Measurements from ENCODE around the gene ASPM.

The ASPM gene

DNA sequence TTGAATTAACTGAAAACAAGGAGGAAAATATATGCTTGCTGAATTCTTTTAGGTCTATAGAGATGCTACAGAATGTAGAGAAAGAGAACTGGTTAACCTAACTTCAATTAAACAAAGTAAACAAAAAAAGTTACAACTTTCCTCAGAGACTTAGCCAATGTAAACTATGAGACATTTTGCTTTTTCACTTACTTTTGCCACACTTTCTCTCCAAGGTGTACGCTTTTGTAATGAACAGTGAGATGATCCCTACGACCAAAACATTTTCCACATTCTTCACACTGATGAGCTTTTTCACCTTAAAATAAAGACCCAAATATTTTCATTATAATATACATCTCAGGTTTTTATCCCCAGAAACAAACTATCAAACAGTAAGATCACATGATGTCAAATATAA lies 28.3 kb upstream of the ASPM start:
- no peaks in the 10 kb centered on the region for H3K9me3 ChIP-seq (ENCODE audit: control insufficient read depth in 1 of 2, low read length in 2 of 2)
- no peak overlapping the region for H3K27ac ChIP-seq (ENCODE audit: low read depth, low read length)
- H3K4me3 ChIP-seq (ENCODE audit: low read depth in 1 of 2, low read length in 2 of 2) = no peak overlapping the region
- peaks cover 0 to 26% of the 10 kb centered on the region in 2 donors for H3K4me1 ChIP-seq (ENCODE audit: control insufficient read depth in 1 of 2, insufficient read depth in 2 of 2, low read length in 2 of 2)
- H3K36me3 ChIP-seq (ENCODE audit: control insufficient read depth in 1 of 2, insufficient read depth in 2 of 2, low read length in 2 of 2) = peaks cover 15 to 34% of the 10 kb centered on the region in 2 donors
- no peaks in the 10 kb centered on the region for H3K27me3 ChIP-seq (ENCODE audit: control insufficient read depth in 1 of 2, insufficient read depth in 2 of 2, low read length in 2 of 2)
- no peak overlapping the region for H3K9ac ChIP-seq (ENCODE audit: low read depth in 1 of 2, low read length in 2 of 2)

DNA sequence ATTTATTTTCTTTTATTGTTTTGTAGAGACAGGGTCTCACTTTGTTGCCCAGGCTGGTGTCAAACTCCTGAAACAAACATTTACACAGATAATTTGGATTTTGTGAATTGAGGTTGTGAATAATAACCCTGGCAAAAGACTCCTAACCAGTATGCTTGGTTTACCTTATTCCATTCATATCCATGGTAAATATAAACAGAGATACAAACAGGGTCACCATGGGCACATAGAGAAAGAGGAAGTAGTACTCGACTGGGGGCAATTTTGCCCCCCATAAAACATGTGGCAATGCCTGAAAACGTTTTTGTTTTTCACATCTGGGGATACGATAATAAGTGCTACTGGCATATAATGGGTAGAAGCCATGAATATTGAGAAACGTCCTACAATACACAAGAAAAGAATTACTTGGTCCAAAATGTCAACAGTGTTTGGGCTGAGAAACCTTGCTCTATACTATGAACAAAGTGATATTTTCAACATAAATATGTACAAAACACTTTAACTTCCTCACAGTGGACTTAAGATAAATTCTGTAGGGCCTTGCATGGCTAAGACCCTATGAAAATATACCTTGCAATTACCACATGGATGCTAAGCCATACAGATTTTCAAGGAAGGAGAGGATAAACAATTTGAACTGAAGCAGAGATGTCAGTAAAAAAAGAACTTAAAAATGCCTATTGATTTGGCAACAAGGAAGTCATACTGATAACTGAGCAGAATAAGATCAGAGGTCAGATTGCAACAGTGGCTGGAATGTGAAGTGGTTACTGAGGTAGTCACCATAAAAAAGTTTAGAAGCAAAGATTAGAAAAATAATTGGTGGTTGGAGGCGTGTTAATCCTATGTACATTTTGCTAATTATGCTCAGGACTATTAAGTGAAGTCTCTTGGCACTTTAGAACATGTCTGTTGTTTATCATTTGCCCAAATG lies 27.4 kb upstream of the ASPM start:
- no peak overlapping the region for H3K27ac ChIP-seq (ENCODE audit: low read depth, low read length)
- peaks cover 15 to 24% of the 10 kb centered on the region in 2 donors for H3K36me3 ChIP-seq (ENCODE audit: control insufficient read depth in 1 of 2, insufficient read depth in 2 of 2, low read length in 2 of 2)
- H3K27me3 ChIP-seq (ENCODE audit: control insufficient read depth in 1 of 2, insufficient read depth in 2 of 2, low read length in 2 of 2) = no peaks in the 10 kb centered on the region
- H3K4me1 ChIP-seq (ENCODE audit: control insufficient read depth in 1 of 2, insufficient read depth in 2 of 2, low read length in 2 of 2) = peaks cover 0 to 26% of the 10 kb centered on the region in 2 donors
- no peak overlapping the region for H3K9ac ChIP-seq (ENCODE audit: low read depth in 1 of 2, low read length in 2 of 2)
- no peaks in the 10 kb centered on the region for H3K9me3 ChIP-seq (ENCODE audit: control insufficient read depth in 1 of 2, low read length in 2 of 2)
- no peak overlapping the region for H3K4me3 ChIP-seq (ENCODE audit: low read depth in 1 of 2, low read length in 2 of 2)

DNA sequence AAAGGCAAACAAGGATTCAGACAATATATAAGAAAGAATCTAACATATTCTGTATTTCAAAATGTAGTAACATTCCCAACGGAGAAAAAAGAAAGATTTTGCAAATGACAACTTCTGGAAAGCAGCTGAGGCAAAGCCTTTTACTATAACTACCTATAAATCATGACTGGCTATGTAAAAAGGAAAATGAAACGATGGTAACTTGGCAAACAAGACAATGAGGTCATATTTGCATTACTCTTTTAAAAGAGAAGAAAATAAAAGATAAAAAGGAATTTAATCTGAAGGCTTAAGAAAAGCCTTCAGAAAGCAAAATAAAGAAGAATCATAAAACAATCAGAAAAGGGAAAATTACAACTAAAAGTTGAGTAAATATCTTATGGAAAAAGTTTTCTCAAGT lies 25.1 kb upstream of the ASPM start:
- peaks cover 13 to 15% of the 10 kb centered on the region in 2 donors for H3K36me3 ChIP-seq (ENCODE audit: control insufficient read depth in 1 of 2, insufficient read depth in 2 of 2, low read length in 2 of 2)

DNA sequence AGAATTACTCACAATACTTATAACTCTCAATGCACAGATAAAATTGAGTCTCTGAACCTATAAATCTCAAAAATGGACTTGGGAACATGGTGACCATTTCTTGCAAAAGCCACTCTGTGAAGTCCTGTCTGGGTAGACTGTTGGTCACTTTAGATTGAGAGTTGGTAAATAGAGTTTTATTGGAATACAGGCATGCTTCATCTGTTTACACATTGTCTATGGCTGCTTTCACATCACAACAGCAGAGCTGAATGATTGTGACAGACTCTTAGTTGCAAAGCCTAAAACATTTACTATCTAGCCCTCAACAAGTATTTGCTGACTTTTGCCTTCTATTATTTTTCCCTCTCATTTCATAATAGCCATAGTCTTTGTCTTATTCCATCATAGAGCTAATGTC lies 24.1 kb upstream of the ASPM start:
- H3K36me3 ChIP-seq (ENCODE audit: control insufficient read depth in 1 of 2, insufficient read depth in 2 of 2, low read length in 2 of 2) = peaks cover 10% of the 10 kb centered on the region in 2 donors
- H3K9ac ChIP-seq (ENCODE audit: low read depth in 1 of 2, low read length in 2 of 2) = no peak overlapping the region
- no peaks in the 10 kb centered on the region for H3K9me3 ChIP-seq (ENCODE audit: control insufficient read depth in 1 of 2, low read length in 2 of 2)
- H3K27me3 ChIP-seq (ENCODE audit: control insufficient read depth in 1 of 2, insufficient read depth in 2 of 2, low read length in 2 of 2) = no peaks in the 10 kb centered on the region
- H3K4me1 ChIP-seq (ENCODE audit: control insufficient read depth in 1 of 2, insufficient read depth in 2 of 2, low read length in 2 of 2) = peaks cover 0 to 26% of the 10 kb centered on the region in 2 donors
- H3K27ac ChIP-seq (ENCODE audit: low read depth, low read length) = no peak overlapping the region
- H3K4me3 ChIP-seq (ENCODE audit: low read depth in 1 of 2, low read length in 2 of 2) = no peak overlapping the region

More for the DNA sequence above, 25.1 kb upstream of the ASPM start:
- Histone ChIP-seq H3K4me1 (ENCODE audit: control insufficient read depth in 1 of 2, insufficient read depth in 2 of 2, low read length in 2 of 2) (peaks cover 0 to 26% of the 10 kb centered on the region in 2 donors), H3K27ac (ENCODE audit: low read depth, low read length) (no peak overlapping the region), H3K9ac (ENCODE audit: low read depth in 1 of 2, low read length in 2 of 2) (no peak overlapping the region), H3K4me3 (ENCODE audit: low read depth in 1 of 2, low read length in 2 of 2) (no peak overlapping the region), H3K27me3 (ENCODE audit: control insufficient read depth in 1 of 2, insufficient read depth in 2 of 2, low read length in 2 of 2) (no peaks in the 10 kb centered on the region), H3K9me3 (ENCODE audit: control insufficient read depth in 1 of 2, low read length in 2 of 2) (no peaks in the 10 kb centered on the region)

DNA sequence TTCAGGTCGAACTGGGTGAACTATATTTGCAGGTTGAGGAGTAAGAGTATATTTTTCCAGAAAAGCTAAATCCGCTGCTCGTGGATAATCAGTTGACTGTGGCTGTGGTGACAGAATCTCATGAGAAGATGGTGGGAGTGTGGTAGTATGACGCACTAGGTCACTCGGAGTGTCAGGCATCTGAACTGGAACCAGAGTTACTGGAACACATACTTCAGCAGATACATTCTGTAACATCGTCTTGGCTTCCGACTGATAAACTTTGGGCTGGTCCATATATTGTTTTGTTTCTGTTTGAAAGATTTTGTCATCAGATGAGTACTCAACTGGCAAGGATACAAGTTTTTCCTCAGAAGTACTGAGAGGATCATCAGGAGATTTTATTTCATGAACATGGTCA lies 13.0 kb upstream of the ASPM start:
- H3K27ac ChIP-seq (ENCODE audit: low read depth, low read length) = no peak overlapping the region
- H3K27me3 ChIP-seq (ENCODE audit: control insufficient read depth in 1 of 2, insufficient read depth in 2 of 2, low read length in 2 of 2) = no peaks in the 10 kb centered on the region
- no peaks in the 10 kb centered on the region for H3K9me3 ChIP-seq (ENCODE audit: control insufficient read depth in 1 of 2, low read length in 2 of 2)
- H3K4me1 ChIP-seq (ENCODE audit: control insufficient read depth in 1 of 2, insufficient read depth in 2 of 2, low read length in 2 of 2) = no peaks in the 10 kb centered on the region
- H3K4me3 ChIP-seq (ENCODE audit: low read depth in 1 of 2, low read length in 2 of 2) = no peak overlapping the region
- no peak overlapping the region for H3K9ac ChIP-seq (ENCODE audit: low read depth in 1 of 2, low read length in 2 of 2)
- peaks cover 7 to 14% of the 10 kb centered on the region in 2 donors for H3K36me3 ChIP-seq (ENCODE audit: control insufficient read depth in 1 of 2, insufficient read depth in 2 of 2, low read length in 2 of 2)

DNA sequence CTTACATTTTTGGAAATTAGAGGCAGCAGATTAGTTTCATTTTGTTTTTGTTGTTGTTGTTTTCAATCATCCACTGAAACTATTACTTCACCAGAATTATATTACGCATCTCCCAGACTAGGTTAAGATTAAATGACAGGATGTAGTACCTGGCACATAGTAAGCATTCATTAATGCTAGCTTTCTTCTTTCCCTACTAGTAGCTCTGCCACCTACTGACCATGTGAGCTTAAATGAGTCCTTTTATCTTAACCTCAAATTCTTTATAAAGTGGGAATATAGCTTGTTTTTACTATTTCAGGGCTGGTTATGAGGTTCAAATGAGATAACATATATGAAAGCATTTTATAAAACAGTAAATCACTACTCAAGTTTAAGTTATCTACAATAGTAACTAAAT lies 10.2 kb upstream of the ASPM start:
- Histone ChIP-seq H3K9ac (ENCODE audit: low read depth in 1 of 2, low read length in 2 of 2) (no peak overlapping the region), H3K4me3 (ENCODE audit: low read depth in 1 of 2, low read length in 2 of 2) (no peak overlapping the region), H3K9me3 (ENCODE audit: control insufficient read depth in 1 of 2, low read length in 2 of 2) (no peaks in the 10 kb centered on the region), H3K36me3 (ENCODE audit: control insufficient read depth in 1 of 2, insufficient read depth in 2 of 2, low read length in 2 of 2) (peaks cover 7 to 14% of the 10 kb centered on the region in 2 donors), H3K4me1 (ENCODE audit: control insufficient read depth in 1 of 2, insufficient read depth in 2 of 2, low read length in 2 of 2) (peaks cover 0 to 2% of the 10 kb centered on the region in 2 donors), H3K27ac (ENCODE audit: low read depth, low read length) (no peak overlapping the region), H3K27me3 (ENCODE audit: control insufficient read depth in 1 of 2, insufficient read depth in 2 of 2, low read length in 2 of 2) (no peaks in the 10 kb centered on the region)

DNA sequence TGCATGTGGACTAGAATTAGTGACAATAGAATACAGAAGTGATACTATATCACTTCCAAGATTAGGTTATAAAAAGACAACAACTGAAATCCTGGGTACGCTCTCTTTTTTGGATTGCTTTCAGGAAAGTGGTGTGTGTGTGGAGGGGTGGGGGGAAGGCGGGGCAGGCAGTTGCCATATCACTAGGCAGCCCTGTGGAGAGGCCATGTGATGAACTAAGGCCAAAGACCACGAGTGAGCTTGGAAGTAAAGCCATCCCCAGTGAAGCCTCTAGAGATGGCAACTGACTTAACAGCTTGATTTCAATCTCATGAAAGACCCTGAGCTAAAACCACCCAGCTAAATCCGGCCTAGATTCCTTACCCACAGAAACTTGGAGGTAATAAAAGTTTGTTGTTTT lies 6.2 kb upstream of the ASPM start:
- no peak overlapping the region for H3K9ac ChIP-seq (ENCODE audit: low read depth in 1 of 2, low read length in 2 of 2)

DNA sequence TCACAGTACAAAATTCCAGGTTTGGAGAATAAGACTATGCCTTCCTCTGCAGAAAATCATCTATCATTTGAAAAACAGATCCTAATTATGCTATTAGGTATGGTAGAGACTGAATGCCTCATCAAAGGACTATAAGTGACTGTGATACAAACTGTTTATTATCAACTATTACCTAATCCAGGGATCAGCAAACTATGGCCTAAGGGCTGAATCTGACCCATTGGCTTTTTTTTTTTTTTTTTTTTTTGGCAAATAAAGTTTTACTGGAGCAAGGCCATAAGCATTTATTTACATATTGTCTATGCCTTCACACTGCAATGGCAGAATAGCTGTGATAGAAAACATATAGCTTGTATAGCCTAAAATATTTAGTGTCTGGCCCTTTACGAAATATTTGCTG lies 4.7 kb upstream of the ASPM start:
- Histone ChIP-seq H3K27ac (ENCODE audit: low read depth, low read length) (no peak overlapping the region), H3K27me3 (ENCODE audit: control insufficient read depth in 1 of 2, insufficient read depth in 2 of 2, low read length in 2 of 2) (no peaks in the 10 kb centered on the region), H3K4me1 (ENCODE audit: control insufficient read depth in 1 of 2, insufficient read depth in 2 of 2, low read length in 2 of 2) (peaks cover 0 to 6% of the 10 kb centered on the region in 2 donors)

More for the DNA sequence above, 6.2 kb upstream of the ASPM start:
- H3K27ac ChIP-seq (ENCODE audit: low read depth, low read length) = no peak overlapping the region
- no peaks in the 10 kb centered on the region for H3K9me3 ChIP-seq (ENCODE audit: control insufficient read depth in 1 of 2, low read length in 2 of 2)
- peaks cover 0 to 6% of the 10 kb centered on the region in 2 donors for H3K4me1 ChIP-seq (ENCODE audit: control insufficient read depth in 1 of 2, insufficient read depth in 2 of 2, low read length in 2 of 2)
- no peaks in the 10 kb centered on the region for H3K36me3 ChIP-seq (ENCODE audit: control insufficient read depth in 1 of 2, insufficient read depth in 2 of 2, low read length in 2 of 2)
- no peaks in the 10 kb centered on the region for H3K27me3 ChIP-seq (ENCODE audit: control insufficient read depth in 1 of 2, insufficient read depth in 2 of 2, low read length in 2 of 2)
- no peak overlapping the region for H3K4me3 ChIP-seq (ENCODE audit: low read depth in 1 of 2, low read length in 2 of 2)

DNA sequence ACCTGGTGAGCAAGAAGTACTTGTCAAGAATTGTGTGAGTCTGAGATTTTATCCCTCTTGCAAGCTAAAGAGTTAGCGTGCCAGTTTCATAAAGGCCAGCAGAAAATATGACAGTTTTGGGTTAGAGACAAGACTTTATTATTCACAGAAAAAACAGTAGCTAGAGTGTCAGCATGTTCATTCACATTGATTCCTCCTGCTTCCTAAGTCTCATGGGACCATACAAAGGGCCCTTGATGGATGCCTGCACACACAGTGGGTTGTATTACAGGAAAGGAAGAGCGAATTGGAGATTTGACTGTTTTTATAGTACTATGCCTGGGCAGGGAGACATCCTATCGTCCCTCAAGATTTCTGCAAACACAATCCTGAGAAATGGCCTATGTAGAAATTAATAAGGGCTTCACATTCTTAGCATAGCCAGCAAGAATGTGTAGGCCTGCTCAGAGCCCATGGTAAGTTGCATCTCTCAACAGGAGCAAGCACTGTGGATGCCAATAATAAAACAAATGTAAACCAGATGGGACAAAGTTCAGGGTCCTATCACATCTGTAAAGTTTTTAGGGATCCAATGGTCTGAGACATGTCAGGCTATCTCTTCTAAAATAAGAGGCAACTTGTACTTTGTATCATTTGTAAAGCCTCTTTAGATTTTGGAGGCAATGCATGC lies 4.0 kb upstream of the ASPM start:
- no peak overlapping the region for H3K9ac ChIP-seq (ENCODE audit: low read depth in 1 of 2, low read length in 2 of 2)
- H3K27me3 ChIP-seq (ENCODE audit: control insufficient read depth in 1 of 2, insufficient read depth in 2 of 2, low read length in 2 of 2) = no peaks in the 10 kb centered on the region
- peaks cover 0 to 6% of the 10 kb centered on the region in 2 donors for H3K4me1 ChIP-seq (ENCODE audit: control insufficient read depth in 1 of 2, insufficient read depth in 2 of 2, low read length in 2 of 2)
- H3K36me3 ChIP-seq (ENCODE audit: control insufficient read depth in 1 of 2, insufficient read depth in 2 of 2, low read length in 2 of 2) = no peaks in the 10 kb centered on the region
- no peaks in the 10 kb centered on the region for H3K9me3 ChIP-seq (ENCODE audit: control insufficient read depth in 1 of 2, low read length in 2 of 2)
- H3K4me3 ChIP-seq (ENCODE audit: low read depth in 1 of 2, low read length in 2 of 2) = no peak overlapping the region
- H3K27ac ChIP-seq (ENCODE audit: low read depth, low read length) = no peak overlapping the region

More for the DNA sequence above, 4.7 kb upstream of the ASPM start:
- Histone ChIP-seq H3K9me3 (ENCODE audit: control insufficient read depth in 1 of 2, low read length in 2 of 2) (no peaks in the 10 kb centered on the region), H3K9ac (ENCODE audit: low read depth in 1 of 2, low read length in 2 of 2) (no peak overlapping the region), H3K36me3 (ENCODE audit: control insufficient read depth in 1 of 2, insufficient read depth in 2 of 2, low read length in 2 of 2) (no peaks in the 10 kb centered on the region), H3K4me3 (ENCODE audit: low read depth in 1 of 2, low read length in 2 of 2) (no peak overlapping the region)

DNA sequence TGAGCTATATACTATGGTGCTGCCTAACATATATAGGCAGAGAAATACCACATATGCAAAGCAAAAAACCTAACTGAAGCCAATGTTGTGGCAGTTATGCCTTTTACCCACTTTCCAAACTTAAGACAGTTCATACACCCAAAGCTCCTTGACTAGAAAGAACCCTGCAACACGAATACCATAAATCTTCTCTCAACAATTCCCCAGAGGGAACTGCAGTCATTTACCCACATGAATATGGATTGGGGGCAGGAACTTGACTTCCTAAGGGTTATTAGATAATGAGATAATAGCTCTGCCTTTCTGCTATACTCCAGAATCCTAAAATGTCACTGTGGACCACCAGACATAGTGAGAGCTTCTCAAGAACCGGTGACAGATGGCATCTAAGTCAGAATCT lies 2.9 kb upstream of the ASPM start:
- Histone ChIP-seq H3K27ac (ENCODE audit: low read depth, low read length) (no peak overlapping the region), H3K4me3 (ENCODE audit: low read depth in 1 of 2, low read length in 2 of 2) (no peak overlapping the region), H3K9me3 (ENCODE audit: control insufficient read depth in 1 of 2, low read length in 2 of 2) (no peaks in the 10 kb centered on the region), H3K36me3 (ENCODE audit: control insufficient read depth in 1 of 2, insufficient read depth in 2 of 2, low read length in 2 of 2) (no peaks in the 10 kb centered on the region), H3K9ac (ENCODE audit: low read depth in 1 of 2, low read length in 2 of 2) (no peak overlapping the region), H3K4me1 (ENCODE audit: control insufficient read depth in 1 of 2, insufficient read depth in 2 of 2, low read length in 2 of 2) (peaks cover 0 to 15% of the 10 kb centered on the region in 2 donors), H3K27me3 (ENCODE audit: control insufficient read depth in 1 of 2, insufficient read depth in 2 of 2, low read length in 2 of 2) (no peaks in the 10 kb centered on the region)

All from duodenal mucosa (tissue), 2 donors.